ENCODE measurements around the gene OR10K2.
"Not testable (repeated sequence)": the region's sequence is repeated elsewhere in the genome, so short reads cannot be mapped to it uniquely, and the experiment has no call there.

DNA sequence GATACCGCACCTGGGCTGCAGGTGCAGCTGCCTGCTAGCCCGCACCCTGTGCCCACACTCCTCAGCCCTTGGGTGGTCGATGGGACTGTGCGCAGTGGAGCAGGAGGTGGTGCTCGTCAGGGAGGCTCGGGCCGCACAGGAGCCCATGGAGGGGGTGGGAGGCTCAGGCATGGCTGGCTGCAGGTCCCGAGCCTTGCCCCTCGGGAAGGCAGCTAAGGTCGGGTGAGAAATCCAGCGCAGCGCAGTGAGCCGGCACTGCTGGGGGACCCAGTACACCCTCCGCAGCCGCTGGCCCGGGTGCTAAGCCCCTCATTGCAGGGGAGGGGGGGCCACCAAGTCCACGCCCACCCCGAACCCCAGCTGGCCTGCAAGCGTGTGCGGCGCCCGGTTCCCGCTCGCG, 51.9 kb downstream of the OR10K2 start:
- TF ChIP-seq, protein P1, sequence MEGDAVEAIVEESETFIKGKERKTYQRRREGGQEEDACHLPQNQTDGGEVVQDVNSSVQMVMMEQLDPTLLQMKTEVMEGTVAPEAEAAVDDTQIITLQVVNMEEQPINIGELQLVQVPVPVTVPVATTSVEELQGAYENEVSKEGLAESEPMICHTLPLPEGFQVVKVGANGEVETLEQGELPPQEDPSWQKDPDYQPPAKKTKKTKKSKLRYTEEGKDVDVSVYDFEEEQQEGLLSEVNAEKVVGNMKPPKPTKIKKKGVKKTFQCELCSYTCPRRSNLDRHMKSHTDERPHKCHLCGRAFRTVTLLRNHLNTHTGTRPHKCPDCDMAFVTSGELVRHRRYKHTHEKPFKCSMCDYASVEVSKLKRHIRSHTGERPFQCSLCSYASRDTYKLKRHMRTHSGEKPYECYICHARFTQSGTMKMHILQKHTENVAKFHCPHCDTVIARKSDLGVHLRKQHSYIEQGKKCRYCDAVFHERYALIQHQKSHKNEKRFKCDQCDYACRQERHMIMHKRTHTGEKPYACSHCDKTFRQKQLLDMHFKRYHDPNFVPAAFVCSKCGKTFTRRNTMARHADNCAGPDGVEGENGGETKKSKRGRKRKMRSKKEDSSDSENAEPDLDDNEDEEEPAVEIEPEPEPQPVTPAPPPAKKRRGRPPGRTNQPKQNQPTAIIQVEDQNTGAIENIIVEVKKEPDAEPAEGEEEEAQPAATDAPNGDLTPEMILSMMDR (IDR thresholded peaks at IDR 0.05) = not testable (repeated sequence)
- not testable (repeated sequence) for TF ChIP-seq ELF4 (CRISPR knock-in tag; IDR thresholded peaks at IDR 0.05; ENCODE audit: low read depth); FOXP1 (CRISPR knock-in tag; IDR thresholded peaks at IDR 0.05; ENCODE audit: borderline replicate concordance); ATF6 (CRISPR knock-in tag; IDR thresholded peaks at IDR 0.05); MAX (CRISPR knock-in tag; IDR thresholded peaks at IDR 0.05); ETV6 (CRISPR knock-in tag; IDR thresholded peaks at IDR 0.05); USF2 (CRISPR knock-in tag; IDR thresholded peaks at IDR 0.05); CBFB (CRISPR knock-in tag; IDR thresholded peaks at IDR 0.05; ENCODE audit: low read depth)
- TF ChIP-seq, protein P2, sequence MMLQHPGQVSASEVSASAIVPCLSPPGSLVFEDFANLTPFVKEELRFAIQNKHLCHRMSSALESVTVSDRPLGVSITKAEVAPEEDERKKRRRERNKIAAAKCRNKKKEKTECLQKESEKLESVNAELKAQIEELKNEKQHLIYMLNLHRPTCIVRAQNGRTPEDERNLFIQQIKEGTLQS (CRISPR knock-in tag; conservative IDR thresholded peaks at IDR 0.05) = not testable (repeated sequence)

Measured in WTC11 (cell line).